Measurements from ENCODE around the gene CCL21.

DNA sequence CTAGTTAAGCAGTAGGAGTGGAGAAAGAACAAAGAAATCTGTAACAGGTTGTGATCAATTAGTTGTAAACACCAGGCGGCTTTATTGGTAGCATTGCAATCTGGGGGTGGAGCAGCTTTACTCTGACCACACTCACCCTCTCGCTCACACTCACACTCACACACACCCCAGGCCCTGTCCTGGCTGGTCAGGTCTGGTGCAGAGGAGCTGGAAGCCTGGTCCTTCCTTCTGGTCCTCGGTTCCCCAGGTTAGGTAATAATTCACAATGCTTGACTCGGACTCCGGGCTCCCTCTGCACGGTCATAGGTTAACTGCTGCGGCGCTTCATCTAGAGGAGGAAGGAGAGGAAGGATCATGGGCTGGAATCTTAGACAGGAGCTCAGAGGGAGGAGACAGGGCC lies 20.4 kb downstream of the CCL21 start:
- TF ChIP-seq, protein P1, sequence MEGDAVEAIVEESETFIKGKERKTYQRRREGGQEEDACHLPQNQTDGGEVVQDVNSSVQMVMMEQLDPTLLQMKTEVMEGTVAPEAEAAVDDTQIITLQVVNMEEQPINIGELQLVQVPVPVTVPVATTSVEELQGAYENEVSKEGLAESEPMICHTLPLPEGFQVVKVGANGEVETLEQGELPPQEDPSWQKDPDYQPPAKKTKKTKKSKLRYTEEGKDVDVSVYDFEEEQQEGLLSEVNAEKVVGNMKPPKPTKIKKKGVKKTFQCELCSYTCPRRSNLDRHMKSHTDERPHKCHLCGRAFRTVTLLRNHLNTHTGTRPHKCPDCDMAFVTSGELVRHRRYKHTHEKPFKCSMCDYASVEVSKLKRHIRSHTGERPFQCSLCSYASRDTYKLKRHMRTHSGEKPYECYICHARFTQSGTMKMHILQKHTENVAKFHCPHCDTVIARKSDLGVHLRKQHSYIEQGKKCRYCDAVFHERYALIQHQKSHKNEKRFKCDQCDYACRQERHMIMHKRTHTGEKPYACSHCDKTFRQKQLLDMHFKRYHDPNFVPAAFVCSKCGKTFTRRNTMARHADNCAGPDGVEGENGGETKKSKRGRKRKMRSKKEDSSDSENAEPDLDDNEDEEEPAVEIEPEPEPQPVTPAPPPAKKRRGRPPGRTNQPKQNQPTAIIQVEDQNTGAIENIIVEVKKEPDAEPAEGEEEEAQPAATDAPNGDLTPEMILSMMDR (conservative IDR thresholded peaks at IDR 0.05 in 1 of 2, IDR thresholded peaks at IDR 0.05 in 1 of 2; ENCODE audit: low read depth in 1 of 2, low read length in 2 of 2) = no peak
- no peak for TF ChIP-seq EZH2 (IDR thresholded peaks at IDR 0.05; ENCODE audit: low read length, missing control alignments)
